Activated T-cell treated with anti-CD3 and anti-CD28 coated beads for 48 hours (primary cell): ENCODE results near the gene SNTA1.
"Not testable (repeated sequence)": the region's sequence is repeated elsewhere in the genome, so short reads cannot be mapped to it uniquely, and the experiment has no call there.

ENCODE experiments used
- DNase-seq: peaks from one replicate; pipeline ENCODE4 v3.0.0-alpha.2; 2020; ENCODE audit warnings: low read depth

SNTA1 gene

DNA sequence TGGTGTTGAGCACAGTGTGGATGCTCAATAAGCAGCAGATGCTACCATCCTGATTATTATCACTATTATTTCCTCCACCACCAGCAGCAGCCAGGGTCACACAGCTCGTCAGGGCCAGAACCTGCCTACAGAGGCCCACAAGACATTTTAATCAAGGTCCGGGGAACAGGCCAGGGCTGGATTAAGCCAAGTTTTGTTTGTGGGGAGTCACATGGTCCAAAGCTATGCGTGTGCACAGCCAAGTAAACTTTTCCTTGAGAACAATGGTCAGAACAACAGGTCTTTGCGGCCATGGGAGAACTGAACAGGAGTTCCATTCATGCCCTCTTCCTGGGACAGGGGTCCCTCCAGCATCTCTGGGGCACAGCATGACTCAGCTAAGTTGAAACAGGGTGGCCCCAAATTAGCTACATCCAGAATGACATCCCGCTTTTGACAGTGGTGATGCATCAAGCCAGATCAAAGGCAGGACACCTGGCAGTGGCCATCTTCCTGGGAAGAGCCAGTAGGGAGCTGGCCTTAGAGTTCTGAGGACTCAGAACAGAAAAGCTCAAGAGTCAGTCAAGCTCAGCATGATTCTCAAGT lies 11.7 kb downstream of the SNTA1 start:
- DNase-seq = no peak

DNA sequence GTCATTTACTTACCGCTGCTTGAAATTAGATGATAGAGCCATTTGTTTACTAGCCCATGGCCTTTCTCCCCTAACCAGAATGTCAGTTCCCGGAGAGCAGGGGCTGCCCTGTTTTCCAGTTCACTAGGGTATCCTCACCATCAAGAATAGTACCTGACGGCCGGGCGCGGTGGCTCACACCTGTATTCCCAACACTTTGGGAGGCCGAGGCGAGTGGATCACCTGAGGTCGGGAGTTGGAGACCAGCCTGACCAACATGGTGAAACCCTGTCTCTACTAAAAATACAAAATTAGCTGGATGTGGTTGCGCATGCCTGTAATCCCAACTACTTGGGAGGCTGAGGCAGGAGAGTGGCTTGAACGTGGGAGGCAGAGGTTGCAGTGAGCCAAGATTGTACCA lies 19.7 kb downstream of the SNTA1 start:
- not testable (repeated sequence) for DNase-seq

GRCh38 chr20:33423141-33423834 lies 20.3 kb downstream of the SNTA1 start:
- no peak for DNase-seq

GRCh38 chr20:33419140-33419974 lies 24.2 kb downstream of the SNTA1 start:
- DNase-seq = no peak

DNA sequence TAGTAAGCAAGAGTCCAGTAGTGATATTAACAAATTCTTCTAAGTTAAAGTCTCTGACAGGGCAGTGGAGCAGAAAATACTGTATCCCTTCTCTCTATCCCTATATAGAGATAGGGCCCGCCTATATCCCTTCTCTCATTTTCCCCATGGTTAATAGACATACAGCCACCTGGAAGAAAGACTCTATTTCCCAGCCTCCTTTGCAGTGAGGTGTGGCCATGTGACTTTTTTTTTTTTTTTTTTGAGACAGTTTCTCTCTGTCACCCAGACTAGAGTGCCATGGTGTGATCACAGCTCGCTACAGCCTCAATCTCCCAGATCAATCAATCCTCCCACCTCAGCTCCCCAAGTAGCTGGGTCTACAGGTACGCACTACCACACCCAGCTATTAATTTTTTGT lies 25.5 kb downstream of the SNTA1 start:
- no peak for DNase-seq

DNA sequence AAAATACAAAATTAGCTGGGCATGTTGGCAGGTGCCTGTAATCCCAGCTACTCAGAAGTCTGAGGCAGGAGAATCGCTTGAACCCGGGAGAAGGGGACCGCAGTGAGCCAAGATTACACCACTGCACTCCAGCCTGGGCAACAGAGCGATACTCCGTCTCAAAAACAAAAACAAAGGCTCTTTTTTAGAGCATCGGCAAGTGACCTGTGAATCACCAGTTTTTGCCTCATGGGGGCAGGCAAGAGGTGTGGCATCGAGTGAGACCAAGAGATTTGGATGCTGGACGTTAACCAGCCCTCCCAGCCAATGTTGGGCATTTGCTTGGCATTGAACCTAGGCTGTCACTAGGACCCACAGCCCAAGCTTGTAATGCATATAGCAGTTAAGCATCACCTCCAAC lies 27.6 kb downstream of the SNTA1 start:
- DNase-seq = no peak

GRCh38 chr20:33412484-33412838 lies 31.1 kb downstream of the SNTA1 start:
- no peak for DNase-seq

DNA sequence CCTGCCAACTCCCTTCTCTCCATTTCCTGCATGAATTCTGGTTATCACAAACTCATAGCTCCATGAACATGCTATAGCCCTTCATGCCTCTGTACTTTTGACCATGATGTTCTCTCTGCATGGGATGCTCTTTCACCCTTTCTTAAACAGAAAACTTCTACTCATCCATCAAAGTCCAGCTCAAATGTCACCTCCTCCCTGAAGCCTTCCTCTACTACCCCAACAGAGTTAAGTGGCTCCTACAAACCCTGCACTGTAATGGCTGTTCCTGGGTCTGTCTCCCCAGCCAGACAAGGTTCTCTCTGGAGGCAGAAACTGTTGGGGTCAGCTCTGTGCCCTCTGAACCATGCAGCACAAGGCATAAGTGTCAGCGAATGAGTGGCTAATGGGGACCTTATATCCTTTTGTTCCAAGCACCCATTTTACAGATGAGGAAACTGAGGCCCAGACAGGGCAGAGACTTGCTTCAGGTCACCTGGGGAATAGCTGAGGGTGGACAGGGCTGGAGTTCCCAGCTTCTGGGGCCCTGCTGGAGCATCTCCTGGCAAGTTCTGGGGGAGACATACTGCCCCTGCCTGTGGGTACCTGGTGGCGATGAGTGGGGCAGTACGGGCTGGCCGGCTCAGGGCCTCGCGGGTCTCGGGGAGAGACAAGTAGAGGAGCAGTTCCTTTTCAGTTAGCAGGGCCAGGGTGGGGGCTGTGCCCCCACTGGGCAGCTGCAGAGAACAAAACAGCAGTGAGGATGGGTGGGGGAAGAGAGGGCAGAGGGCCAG lies 31.7 kb downstream of the SNTA1 start:
- DNase-seq = no peak

- DNase-seq = no peak
Measured at GRCh38 chr20:33411242-33411641, 32.3 kb downstream of the SNTA1 start.

DNA sequence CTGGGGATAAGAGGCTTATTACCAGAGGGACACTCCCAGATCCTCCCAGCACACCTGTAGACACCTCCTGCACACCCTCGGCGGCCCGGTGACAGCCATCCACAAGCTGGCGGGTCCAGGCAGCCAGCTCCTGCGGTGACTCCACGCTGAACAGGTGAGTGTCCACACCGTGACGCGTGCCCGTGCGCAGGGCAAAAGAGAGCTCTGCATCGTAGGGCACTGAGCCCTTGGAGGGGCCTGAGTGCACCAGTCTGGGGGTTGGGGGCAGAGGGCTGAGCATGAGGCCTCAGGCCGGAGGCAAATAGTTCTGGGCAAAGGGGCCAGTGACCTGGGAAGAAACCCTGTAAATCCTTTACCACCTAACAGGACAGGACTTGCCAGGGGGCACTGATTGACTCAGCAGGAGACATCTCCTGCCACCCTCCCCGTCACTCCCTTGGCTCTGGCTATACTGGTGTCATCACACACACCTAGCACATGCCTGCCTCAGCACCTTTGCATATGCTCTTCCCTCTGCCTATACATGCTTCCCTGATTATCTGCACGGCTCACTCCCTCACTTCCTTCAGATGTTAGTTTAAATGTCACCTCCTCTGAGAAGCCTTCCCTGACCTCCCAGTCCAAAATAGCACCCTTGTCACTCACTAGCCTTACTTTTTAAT lies 33.4 kb downstream of the SNTA1 start:
- DNase-seq = no peak

GRCh38 chr20:33408716-33409654 lies 34.6 kb downstream of the SNTA1 start:
- DNase-seq = no peak

DNA sequence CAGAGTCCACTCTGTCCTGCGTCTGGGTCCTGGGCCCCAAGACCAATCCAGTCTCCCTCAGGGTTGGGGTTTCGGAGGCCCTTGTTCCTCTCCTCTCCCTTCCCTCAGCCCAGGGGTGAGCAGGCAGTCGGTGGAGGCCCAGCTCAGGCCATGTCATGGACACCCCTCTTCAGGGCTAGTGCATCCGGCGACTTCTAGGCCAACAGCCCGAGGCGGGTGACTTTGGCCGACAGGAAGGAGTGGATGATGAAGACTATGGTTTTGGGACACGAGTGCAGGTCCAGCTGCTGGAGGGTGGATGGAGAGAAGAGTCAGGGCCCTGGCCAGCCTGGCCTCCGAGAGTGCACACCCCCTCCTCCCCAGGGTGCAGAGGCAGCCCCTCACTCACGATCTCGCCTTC lies 35.2 kb downstream of the SNTA1 start:
- no peak for DNase-seq

- no peak for DNase-seq
Measured at GRCh38 chr20:33407796-33408195, 35.8 kb downstream of the SNTA1 start.

- DNase-seq = no peak
Measured at GRCh38 chr20:33407251-33407650, 36.3 kb downstream of the SNTA1 start.

DNA sequence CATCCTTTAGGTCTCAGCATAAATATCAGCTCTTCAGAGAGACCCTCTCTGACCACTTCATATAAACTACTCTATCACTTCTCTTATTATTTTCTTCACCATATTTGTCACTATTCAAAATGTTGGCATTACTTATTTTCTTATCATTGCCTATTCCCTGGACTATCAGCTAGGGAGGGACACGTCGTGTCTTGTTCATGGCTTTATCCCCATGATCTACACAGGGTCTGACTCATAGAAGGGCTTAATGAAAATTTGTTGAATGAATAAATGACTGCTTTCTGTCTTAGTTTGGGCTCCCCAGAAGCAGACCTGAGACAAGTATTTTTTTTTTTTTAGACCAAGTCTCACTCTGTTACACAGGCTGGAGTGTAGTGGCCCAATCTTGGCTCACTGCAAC lies 39.3 kb downstream of the SNTA1 start:
- no peak for DNase-seq

DNA sequence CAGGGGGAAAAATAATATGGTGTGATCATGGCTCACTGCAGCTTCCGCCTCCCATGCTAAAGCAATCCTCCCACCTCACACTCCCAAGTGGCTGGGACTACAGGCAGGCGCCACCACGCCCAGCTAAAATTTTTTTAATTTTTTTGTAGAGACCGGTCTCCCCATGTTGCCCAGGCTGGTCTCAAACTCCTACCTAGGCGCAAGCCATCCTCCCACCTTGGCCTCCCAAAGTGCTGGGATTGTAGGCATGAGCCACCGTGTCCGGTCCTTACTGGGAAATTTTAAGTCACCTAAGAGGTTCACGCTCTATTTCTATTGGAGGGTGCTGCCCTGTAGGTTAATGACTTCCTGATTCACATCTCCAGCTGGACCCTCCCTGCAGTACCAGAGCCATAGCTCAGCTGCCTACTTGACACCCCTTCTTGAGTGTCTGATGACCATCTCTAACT lies 41.6 kb downstream of the SNTA1 start:
- DNase-seq = no peak

DNA sequence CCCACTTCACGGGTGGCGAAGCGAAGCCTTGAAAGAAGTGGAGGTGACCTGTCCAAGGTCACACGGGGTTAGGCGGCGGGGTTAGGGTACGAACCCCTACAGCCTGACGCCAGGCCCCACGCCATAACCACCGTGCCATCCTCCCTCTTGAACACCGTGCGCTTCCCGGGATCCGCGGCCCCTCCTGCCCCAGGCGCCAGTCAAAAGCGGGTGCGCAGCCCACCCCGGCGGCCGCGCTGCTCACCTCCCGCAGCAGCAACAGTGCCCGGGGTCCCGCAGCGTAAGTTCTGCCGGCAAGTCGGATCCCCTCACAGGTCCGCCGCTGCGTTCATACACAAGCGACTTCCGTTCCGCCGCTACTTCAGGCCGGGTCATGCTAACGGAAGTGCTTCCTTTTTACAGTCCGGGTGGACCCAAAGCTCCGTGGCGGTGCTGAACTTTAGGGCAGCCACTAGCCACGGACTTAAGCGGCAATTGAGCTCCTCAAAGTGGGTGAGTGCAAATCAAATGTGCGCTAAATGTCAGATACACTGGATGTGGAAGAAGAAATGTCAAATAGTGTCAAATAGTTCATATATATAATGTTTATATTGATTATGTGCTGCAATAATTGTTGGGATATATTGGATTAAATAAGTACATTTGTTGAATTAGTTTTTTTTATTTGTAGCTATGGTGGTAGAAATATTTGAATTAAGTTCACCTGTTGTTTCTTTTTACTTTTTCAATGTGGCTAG lies 42.2 kb downstream of the SNTA1 start, which contains the start of gene CDK5RAP1:
Gene CDK5RAP1, minus strand, starts transcription at position 336 of the 737 bp plus-strand sequence. CDS start 4,455 bp downstream, outside the sequence.
- peak; percentile 78 for DNase-seq

DNA sequence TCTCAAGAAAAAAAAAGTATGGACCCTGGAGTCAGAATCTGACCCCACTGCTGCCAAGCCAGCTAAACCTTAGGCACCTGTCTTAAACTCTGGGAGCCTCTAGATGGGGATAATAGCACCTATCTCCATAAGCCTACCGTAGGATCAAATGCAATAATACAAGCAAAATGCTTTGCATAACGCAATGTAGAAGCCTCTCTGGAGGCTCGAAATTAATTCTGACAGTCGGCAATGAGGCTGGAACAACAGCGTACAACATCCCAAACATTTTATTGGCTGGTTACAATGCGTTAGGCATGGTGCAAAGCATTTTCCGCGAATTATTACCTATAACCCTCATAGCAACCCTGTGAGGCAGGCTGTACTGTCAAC lies 42.8 kb downstream of the SNTA1 start:
- DNase-seq = no peak

DNA sequence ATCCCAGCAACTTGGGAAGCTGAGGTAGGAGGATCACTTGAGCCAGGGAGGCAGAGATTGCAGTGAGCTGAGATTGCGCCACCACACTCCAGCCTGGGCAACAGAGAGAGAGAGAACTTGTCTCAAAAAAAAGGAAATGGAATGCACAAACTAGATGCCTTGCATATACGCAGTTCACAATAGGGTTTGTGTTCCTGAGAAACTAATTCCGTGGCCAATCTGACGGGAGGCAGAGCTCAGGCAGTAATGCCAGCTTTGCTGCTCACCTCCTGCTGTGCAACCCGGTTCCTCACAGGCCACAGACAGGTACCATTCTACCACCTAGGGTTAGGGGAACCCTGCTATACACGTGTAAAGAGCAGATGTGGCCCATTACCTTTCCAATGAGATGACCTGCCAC lies 43.6 kb downstream of the SNTA1 start:
- DNase-seq = no peak

DNA sequence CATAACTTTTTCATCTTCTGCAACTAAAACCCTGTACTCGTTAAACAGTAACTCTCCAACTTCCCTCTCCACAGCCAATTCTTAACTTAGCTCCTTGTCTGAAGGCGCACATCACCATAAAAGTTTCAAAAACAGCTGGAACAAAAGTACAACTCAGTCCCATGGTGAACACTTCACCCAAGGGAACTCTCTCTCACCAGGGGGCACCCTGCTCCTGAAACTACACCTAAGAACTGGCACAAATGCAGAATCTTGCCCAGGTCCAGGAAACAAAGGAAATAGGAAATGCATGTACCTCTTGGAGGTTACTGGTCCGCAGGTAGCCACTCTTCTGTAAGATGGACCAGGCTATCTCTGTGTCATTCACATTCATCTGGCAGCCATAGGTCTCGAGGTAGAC lies 48.8 kb downstream of the SNTA1 start:
- DNase-seq = no peak
